ENCODE results near the gene SLC25A17.

- no peak for TF ChIP-seq EZH2 (IDR thresholded peaks at IDR 0.05; ENCODE audit: borderline replicate concordance, low read depth, low read length, severe bottlenecking)
- TF ChIP-seq CTCF (IDR thresholded peaks at IDR 0.05; ENCODE audit: borderline replicate concordance, extremely low read depth, low read length, poor library complexity, severe bottlenecking) = no peak
These were observed 36.9 kb upstream of the SLC25A17 start for GRCh38 chr22:40855979-40856512.

All from DND-41 (cell line).